Measurements from ENCODE around the gene DPH7. TPM values are rescaled to one million over a fixed set of nuclear protein-coding genes. Genes with fewer than 3 reads are reported as not detected.
A peak's percentile ranks its signal among the peaks of the same experiment; 100 is the strongest.

Gene DPH7
- total RNA-seq, 1 donor from 2014 or later = 13.0 TPM

DNA sequence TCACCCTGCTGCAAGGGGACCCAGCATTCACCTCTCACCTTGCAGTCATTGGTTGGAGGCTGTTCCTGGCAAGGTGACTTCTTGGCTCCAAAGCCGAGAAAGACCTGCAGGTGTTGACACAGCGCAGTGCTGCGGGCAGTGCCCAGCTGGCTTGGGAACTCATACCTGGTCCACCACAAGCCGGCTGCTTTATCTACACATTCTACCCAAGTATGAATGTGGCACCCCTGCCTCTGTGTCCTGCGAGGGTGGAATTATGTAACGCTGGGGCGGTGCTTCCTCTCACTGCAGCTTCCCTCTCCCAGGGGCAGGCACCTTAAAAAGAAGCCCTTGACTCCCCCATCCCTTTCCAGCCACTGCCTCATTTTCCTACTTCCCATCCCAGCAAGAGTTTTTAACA, 14.0 kb upstream of the DPH7 start:
- H3K9me3 ChIP-seq (ENCODE audit: control insufficient read depth in 3 of 3, low read length in 3 of 3) = no peaks in the 10 kb centered on the region
- no peak overlapping the region for H3K27ac ChIP-seq (ENCODE audit: low read depth, low read length)
- no peak overlapping the region for H3K9ac ChIP-seq (ENCODE audit: low read depth in 1 of 3, low read length in 3 of 3)
- no peak overlapping the region for H3K4me3 ChIP-seq (ENCODE audit: low read length in 3 of 3)
- H3K4me1 ChIP-seq (ENCODE audit: control insufficient read depth in 3 of 3, insufficient read depth in 3 of 3, low read length in 3 of 3) = peaks cover 12 to 23% (median 17%) of the 10 kb centered on the region in 3 donors
- no peaks in the 10 kb centered on the region for H3K27me3 ChIP-seq (ENCODE audit: control insufficient read depth in 3 of 3, insufficient read depth in 3 of 3, low read length in 3 of 3)
- peaks cover 6 to 7% (median 7%) of the 10 kb centered on the region in 3 donors for H3K36me3 ChIP-seq (ENCODE audit: control insufficient read depth in 3 of 3, insufficient read depth in 3 of 3, low read length in 3 of 3)

DNA sequence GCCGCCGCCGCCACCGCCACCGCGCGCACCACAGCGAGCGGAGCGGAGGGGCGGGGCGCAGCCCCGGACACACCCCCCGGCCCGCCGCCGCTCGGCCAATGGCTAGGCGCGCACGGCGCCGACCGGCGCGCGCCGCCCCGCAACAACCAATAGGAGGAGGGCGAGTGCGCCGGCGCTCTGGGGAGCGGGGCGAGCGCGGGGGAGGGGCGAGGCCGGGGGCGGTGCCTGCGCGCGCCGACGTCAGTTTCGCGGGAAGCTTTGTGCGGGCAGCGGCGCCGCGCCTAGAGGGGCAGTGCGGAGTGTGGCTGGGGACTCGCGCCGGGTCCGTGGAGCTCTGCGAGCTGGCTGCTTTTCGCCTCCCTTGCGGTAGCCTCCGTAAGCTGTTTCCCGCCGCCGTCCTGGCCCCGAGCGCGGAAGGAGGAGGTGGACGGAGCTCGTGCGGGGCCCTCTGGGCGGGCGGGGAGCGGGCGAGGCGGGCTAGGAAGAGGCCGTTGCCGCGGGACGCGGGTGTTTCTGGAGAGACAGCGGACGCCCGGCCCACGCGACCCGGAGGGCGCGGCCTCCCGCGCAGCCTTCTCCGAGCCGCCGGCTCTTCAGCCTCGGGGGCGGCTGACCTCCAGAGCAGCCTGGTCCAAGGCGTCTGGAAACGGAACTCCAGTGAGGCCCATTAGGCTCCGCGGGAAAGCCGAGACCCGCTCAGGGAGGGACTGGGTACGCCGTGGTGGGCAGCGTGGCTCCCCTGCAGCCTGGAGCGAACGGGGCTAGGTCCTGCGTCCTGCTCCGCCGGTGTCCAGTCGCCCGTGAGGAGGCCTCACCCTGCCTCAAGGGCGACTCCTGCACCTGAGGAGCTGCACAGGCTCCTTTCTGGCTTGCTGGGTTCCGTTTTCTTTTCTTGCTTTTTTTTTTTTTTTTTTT, 12.0 kb upstream of the DPH7 start, which contains the start of gene ZMYND19:
TSS of gene ZMYND19 (minus strand) at position 44 of the 915 bp plus-strand sequence. CDS start 249 bp downstream, outside the sequence.
- Histone ChIP-seq H3K9ac (ENCODE audit: low read depth in 1 of 3, low read length in 3 of 3) (peak within 1 kb of the TSS; percentile 69 to 82 (median 74)), H3K27ac (ENCODE audit: low read depth, low read length) (no peak within 1 kb of the TSS), H3K36me3 (ENCODE audit: control insufficient read depth in 3 of 3, insufficient read depth in 3 of 3, low read length in 3 of 3) (peaks cover 23 to 26% (median 24%) of the 10 kb centered on the region in 3 donors), H3K9me3 (ENCODE audit: control insufficient read depth in 3 of 3, low read length in 3 of 3) (no peaks in the 10 kb centered on the region), H3K27me3 (ENCODE audit: control insufficient read depth in 3 of 3, insufficient read depth in 3 of 3, low read length in 3 of 3) (no peaks in the 10 kb centered on the region), H3K4me3 (ENCODE audit: low read length in 3 of 3) (peak within 1 kb of the TSS; percentile 71 to 88 (median 81)), H3K4me1 (ENCODE audit: control insufficient read depth in 3 of 3, insufficient read depth in 3 of 3, low read length in 3 of 3) (peaks cover 12 to 23% (median 17%) of the 10 kb centered on the region in 3 donors)

DNA sequence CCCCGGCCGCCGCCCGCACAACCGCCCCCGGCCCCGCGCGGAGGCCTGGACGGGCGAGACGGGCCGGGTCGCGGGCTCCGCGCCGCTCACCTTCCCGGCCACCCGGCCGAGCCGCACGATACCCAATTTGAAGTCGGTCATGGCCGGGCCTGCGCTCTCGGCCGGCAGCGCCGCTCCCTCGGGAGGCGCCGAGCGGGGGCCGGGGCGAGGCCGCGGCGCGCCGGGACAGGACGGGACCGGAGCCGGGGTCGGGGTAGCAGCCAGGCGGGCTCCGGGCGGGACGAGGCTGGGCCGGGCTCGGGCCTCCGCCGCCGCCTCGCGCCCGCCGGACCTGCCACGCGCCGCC, 11.4 kb upstream of the DPH7 start:
- Histone ChIP-seq H3K27ac (ENCODE audit: low read depth, low read length) (no peak overlapping the region), H3K9ac (ENCODE audit: low read depth in 1 of 3, low read length in 3 of 3) (no peak overlapping the region), H3K9me3 (ENCODE audit: control insufficient read depth in 3 of 3, low read length in 3 of 3) (no peaks in the 10 kb centered on the region), H3K4me1 (ENCODE audit: control insufficient read depth in 3 of 3, insufficient read depth in 3 of 3, low read length in 3 of 3) (peaks cover 12 to 23% (median 17%) of the 10 kb centered on the region in 3 donors), H3K36me3 (ENCODE audit: control insufficient read depth in 3 of 3, insufficient read depth in 3 of 3, low read length in 3 of 3) (peaks cover 26 to 27% (median 26%) of the 10 kb centered on the region in 3 donors), H3K4me3 (ENCODE audit: low read length in 3 of 3) (peak overlapping the region in 2 of 3 donors; percentile 43 to 45), H3K27me3 (ENCODE audit: control insufficient read depth in 3 of 3, insufficient read depth in 3 of 3, low read length in 3 of 3) (no peaks in the 10 kb centered on the region)

DNA sequence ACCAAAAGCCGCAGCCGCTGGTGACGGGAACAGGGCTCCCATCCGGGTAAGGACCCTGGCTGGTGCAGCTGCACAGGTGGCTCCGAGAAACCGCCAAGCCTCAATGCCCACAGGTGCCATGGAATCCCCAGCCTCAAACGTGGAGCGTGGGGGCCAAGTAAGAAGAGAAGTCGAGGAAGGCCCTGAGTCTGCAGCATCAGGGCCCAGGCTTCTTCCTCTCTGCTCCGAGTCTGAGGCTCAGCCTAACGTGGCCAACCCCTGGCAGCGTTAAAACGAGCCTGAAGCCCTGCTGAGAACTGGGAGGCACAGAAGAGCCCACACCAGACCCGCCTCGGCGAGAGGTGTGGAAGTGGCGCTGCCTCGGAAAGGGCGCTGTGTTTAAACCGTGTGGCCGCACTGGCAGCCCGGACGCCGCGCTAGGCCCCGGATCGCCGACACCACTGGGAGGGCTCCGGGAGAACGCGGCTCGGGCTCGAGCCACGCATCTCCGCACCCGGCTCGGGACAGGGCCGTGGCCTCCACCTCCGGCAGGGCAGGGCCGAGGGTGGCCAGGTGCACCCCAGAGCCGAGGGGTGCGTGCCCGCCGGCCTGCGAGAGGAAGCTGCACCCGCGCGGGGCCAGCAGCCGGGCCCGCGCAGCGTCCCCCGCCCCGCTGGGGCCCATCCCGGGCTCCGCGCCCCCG, 10.9 kb upstream of the DPH7 start:
- H3K9me3 ChIP-seq (ENCODE audit: control insufficient read depth in 3 of 3, low read length in 3 of 3) = no peaks in the 10 kb centered on the region
- peaks cover 27 to 29% (median 28%) of the 10 kb centered on the region in 3 donors for H3K36me3 ChIP-seq (ENCODE audit: control insufficient read depth in 3 of 3, insufficient read depth in 3 of 3, low read length in 3 of 3)
- no peak overlapping the region for H3K27ac ChIP-seq (ENCODE audit: low read depth, low read length)
- no peaks in the 10 kb centered on the region for H3K27me3 ChIP-seq (ENCODE audit: control insufficient read depth in 3 of 3, insufficient read depth in 3 of 3, low read length in 3 of 3)
- peaks cover 12 to 23% (median 17%) of the 10 kb centered on the region in 3 donors for H3K4me1 ChIP-seq (ENCODE audit: control insufficient read depth in 3 of 3, insufficient read depth in 3 of 3, low read length in 3 of 3)
- H3K4me3 ChIP-seq (ENCODE audit: low read length in 3 of 3) = peak overlapping the region; percentile 64 to 73 (median 67)
- H3K9ac ChIP-seq (ENCODE audit: low read depth in 1 of 3, low read length in 3 of 3) = peak overlapping the region; percentile 59 to 82 (median 74)

DNA sequence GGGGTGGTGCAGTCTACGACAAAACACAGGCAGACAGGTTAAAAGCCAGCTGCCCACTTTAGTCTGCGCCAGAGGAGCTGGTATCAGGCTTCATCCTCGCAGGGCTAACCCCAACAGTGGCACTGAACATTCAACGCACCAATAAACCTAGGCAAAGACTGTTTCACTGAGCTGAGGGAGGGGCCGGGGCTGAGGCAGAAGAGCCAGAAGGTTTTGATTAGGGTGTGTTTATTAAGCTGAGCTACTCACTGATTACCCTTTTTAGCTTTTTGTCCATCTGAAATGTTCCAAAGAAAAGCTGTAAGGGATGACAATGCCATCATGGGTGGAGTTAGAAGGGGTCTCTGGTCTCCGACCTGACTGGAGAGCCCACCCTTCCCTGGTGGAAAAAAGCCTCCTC, 10.2 kb upstream of the DPH7 start:
- H3K27ac ChIP-seq (ENCODE audit: low read depth, low read length) = no peak overlapping the region
- no peak overlapping the region for H3K4me3 ChIP-seq (ENCODE audit: low read length in 3 of 3)
- H3K27me3 ChIP-seq (ENCODE audit: control insufficient read depth in 3 of 3, insufficient read depth in 3 of 3, low read length in 3 of 3) = no peaks in the 10 kb centered on the region
- peaks cover 12 to 24% (median 17%) of the 10 kb centered on the region in 3 donors for H3K4me1 ChIP-seq (ENCODE audit: control insufficient read depth in 3 of 3, insufficient read depth in 3 of 3, low read length in 3 of 3)
- H3K9ac ChIP-seq (ENCODE audit: low read depth in 1 of 3, low read length in 3 of 3) = peak overlapping the region in 1 of 3 donors; percentile 82
- peaks cover 34 to 36% (median 34%) of the 10 kb centered on the region in 3 donors for H3K36me3 ChIP-seq (ENCODE audit: control insufficient read depth in 3 of 3, insufficient read depth in 3 of 3, low read length in 3 of 3)
- H3K9me3 ChIP-seq (ENCODE audit: control insufficient read depth in 3 of 3, low read length in 3 of 3) = no peaks in the 10 kb centered on the region

DNA sequence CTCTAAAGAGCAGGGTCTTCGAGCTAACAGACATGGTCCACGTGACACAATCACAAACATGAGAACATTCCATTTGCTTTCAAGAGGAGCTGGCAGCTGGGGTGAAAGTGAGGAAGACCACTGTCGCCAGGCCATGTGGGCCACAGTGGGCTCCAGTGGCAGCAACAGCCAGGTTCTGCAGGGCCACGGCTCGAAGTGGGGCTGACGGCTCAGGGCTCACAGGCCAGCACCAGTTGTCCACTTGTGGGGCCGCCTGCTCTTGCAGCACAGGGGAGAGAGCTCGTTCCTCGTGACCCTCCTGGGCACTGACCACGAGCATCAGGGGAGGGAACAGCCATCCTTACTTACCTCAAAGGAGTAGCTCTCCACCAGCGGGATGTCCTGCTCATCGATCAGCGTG, 9.6 kb upstream of the DPH7 start:
- Histone ChIP-seq H3K9ac (ENCODE audit: low read depth in 1 of 3, low read length in 3 of 3) (no peak overlapping the region), H3K27me3 (ENCODE audit: control insufficient read depth in 3 of 3, insufficient read depth in 3 of 3, low read length in 3 of 3) (no peaks in the 10 kb centered on the region), H3K27ac (ENCODE audit: low read depth, low read length) (no peak overlapping the region), H3K36me3 (ENCODE audit: control insufficient read depth in 3 of 3, insufficient read depth in 3 of 3, low read length in 3 of 3) (peaks cover 36 to 38% (median 37%) of the 10 kb centered on the region in 3 donors), H3K4me1 (ENCODE audit: control insufficient read depth in 3 of 3, insufficient read depth in 3 of 3, low read length in 3 of 3) (peaks cover 12 to 27% (median 17%) of the 10 kb centered on the region in 3 donors), H3K9me3 (ENCODE audit: control insufficient read depth in 3 of 3, low read length in 3 of 3) (no peaks in the 10 kb centered on the region), H3K4me3 (ENCODE audit: low read length in 3 of 3) (no peak overlapping the region)

DNA sequence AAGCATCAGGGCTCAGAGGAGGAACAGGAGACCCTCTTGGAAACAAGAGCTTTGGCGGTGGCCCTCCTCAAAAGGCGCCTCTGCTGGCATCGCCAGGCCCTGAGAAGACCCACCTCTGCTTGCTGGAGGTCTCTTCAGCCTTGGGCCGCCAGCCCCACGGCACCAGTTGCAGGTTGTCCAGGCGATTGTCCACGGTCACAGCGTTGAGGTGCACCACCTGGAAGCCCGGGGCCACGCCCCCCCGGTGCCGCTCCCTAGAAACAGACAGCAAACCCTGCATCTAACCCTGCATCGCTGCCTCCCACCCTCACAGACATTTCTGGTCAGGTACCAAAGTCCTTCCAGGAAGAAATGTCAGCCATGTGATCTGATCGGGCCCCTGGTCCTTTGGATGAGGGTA, 8.1 kb upstream of the DPH7 start:
- peaks cover 48 to 51% (median 49%) of the 10 kb centered on the region in 3 donors for H3K36me3 ChIP-seq (ENCODE audit: control insufficient read depth in 3 of 3, insufficient read depth in 3 of 3, low read length in 3 of 3)
- H3K27ac ChIP-seq (ENCODE audit: low read depth, low read length) = no peak overlapping the region
- H3K27me3 ChIP-seq (ENCODE audit: control insufficient read depth in 3 of 3, insufficient read depth in 3 of 3, low read length in 3 of 3) = no peaks in the 10 kb centered on the region

GRCh38 chr9:137583957-137584356, 5.2 kb upstream of the DPH7 start:
- no peak overlapping the region for H3K27ac ChIP-seq (ENCODE audit: low read depth, low read length)
- H3K4me1 ChIP-seq (ENCODE audit: control insufficient read depth in 3 of 3, insufficient read depth in 3 of 3, low read length in 3 of 3) = peaks cover 22 to 46% (median 26%) of the 10 kb centered on the region in 3 donors
- H3K4me3 ChIP-seq (ENCODE audit: low read length in 3 of 3) = no peak overlapping the region
- H3K36me3 ChIP-seq (ENCODE audit: control insufficient read depth in 3 of 3, insufficient read depth in 3 of 3, low read length in 3 of 3) = peaks cover 54 to 56% (median 56%) of the 10 kb centered on the region in 3 donors
- H3K9ac ChIP-seq (ENCODE audit: low read depth in 1 of 3, low read length in 3 of 3) = peak overlapping the region in 1 of 3 donors; percentile 25
- no peaks in the 10 kb centered on the region for H3K9me3 ChIP-seq (ENCODE audit: control insufficient read depth in 3 of 3, low read length in 3 of 3)
- H3K27me3 ChIP-seq (ENCODE audit: control insufficient read depth in 3 of 3, insufficient read depth in 3 of 3, low read length in 3 of 3) = no peaks in the 10 kb centered on the region

More for the DNA sequence above, 8.1 kb upstream of the DPH7 start:
- Histone ChIP-seq H3K4me1 (ENCODE audit: control insufficient read depth in 3 of 3, insufficient read depth in 3 of 3, low read length in 3 of 3) (peaks cover 17 to 38% (median 24%) of the 10 kb centered on the region in 3 donors), H3K4me3 (ENCODE audit: low read length in 3 of 3) (no peak overlapping the region), H3K9me3 (ENCODE audit: control insufficient read depth in 3 of 3, low read length in 3 of 3) (no peaks in the 10 kb centered on the region), H3K9ac (ENCODE audit: low read depth in 1 of 3, low read length in 3 of 3) (no peak overlapping the region)

DNA sequence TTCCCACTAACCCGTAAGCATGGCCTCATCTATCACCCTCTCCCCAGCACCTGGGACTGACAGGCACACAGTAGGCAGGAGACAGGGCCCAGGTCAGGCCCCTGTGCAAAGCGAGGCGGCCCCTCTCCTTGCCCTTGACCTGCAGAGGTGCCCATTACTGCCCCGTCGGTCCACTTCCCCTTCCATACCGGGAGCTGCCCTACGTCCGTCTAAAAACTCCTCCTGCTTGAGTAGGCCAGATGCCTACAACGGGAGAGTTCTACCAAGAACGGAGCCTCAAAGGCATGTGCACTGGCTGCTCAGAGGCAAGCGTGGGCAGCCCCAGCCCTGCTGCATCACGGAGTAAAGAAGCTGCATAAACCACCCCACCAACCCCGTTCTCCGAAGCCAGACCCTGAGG, 4.6 kb upstream of the DPH7 start:
- no peak overlapping the region for H3K9ac ChIP-seq (ENCODE audit: low read depth in 1 of 3, low read length in 3 of 3)
- H3K9me3 ChIP-seq (ENCODE audit: control insufficient read depth in 3 of 3, low read length in 3 of 3) = no peaks in the 10 kb centered on the region
- peaks cover 18 to 40% (median 26%) of the 10 kb centered on the region in 3 donors for H3K4me1 ChIP-seq (ENCODE audit: control insufficient read depth in 3 of 3, insufficient read depth in 3 of 3, low read length in 3 of 3)
- H3K27ac ChIP-seq (ENCODE audit: low read depth, low read length) = no peak overlapping the region
- H3K36me3 ChIP-seq (ENCODE audit: control insufficient read depth in 3 of 3, insufficient read depth in 3 of 3, low read length in 3 of 3) = peaks cover 53 to 56% (median 54%) of the 10 kb centered on the region in 3 donors
- H3K4me3 ChIP-seq (ENCODE audit: low read length in 3 of 3) = no peak overlapping the region
- no peaks in the 10 kb centered on the region for H3K27me3 ChIP-seq (ENCODE audit: control insufficient read depth in 3 of 3, insufficient read depth in 3 of 3, low read length in 3 of 3)
